HG03139 (cell line): Measurements from ENCODE around the gene ASB18.

Experiments used
- ATAC-seq: cut with Tn5 transposase; IDR thresholded peaks from one replicate; pipeline ENCODE4 v1.9.1; 2021; ENCODE audit not compliant: unreplicated experiment

Gene ASB18

DNA sequence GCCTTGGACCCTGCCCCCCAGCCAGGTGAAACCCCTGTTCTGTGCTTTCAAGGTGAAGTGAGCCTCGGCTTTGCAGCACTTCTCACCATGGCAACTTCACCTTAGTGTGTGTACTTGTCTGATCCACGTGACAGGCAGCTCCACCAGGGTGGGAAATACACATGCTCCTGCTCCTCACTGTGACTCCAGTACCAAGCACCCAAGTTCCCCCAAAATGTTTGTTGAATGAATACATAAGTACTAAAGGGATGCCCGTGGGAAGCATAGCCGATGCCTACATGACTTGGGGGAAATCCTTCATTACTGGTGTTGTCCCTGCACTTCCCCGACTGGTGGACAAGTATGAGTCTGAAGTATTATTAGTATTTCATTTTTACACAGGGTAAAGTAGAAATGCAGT is 54.2 kb downstream of the ASB18 start:
- ATAC-seq: no peak

GRCh38 chr2:236209535-236209934 is 54.7 kb downstream of the ASB18 start:
- ATAC-seq: no peak

GRCh38 chr2:236208019-236208926 is 55.9 kb downstream of the ASB18 start:
- no peak for ATAC-seq

- no peak for ATAC-seq
Observed at GRCh38 chr2:236207472-236207871, 56.7 kb downstream of the ASB18 start.

DNA sequence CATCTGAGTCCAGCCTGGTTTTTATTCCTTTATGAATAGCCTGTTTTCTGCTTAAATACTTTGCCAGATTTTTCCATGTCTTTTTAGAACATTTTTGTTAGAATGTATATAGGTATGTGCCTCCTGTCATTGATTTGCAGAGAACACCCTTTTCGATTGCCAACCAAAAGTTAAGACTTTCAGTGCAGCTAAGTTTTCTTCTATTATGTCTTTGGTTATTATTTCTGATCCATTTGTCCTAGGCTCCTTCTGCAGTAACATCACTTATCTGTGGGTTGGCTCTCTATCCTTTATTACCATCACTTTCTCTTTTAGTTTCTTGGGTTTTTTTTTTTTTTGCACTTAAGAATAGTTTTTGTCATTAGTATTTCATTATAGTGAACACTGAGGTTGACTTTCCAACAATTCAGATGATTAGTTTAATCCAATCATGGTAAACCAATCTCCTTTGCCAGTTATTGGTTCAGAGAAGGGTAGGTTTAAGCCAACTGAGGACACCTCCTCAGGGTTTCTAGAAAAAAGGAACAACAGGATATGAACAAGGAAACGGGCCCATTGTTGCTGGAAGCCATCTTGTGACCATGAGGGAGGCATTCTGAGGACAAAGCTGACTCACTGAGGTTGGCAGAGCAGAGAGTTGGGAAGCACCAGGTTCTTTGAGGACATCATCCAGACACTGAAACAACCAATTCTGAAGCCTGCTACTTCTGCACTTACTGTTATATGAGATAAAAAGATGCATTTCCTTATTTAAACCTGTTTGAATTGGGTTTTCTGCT is 58.1 kb downstream of the ASB18 start:
- ATAC-seq: no peak

DNA sequence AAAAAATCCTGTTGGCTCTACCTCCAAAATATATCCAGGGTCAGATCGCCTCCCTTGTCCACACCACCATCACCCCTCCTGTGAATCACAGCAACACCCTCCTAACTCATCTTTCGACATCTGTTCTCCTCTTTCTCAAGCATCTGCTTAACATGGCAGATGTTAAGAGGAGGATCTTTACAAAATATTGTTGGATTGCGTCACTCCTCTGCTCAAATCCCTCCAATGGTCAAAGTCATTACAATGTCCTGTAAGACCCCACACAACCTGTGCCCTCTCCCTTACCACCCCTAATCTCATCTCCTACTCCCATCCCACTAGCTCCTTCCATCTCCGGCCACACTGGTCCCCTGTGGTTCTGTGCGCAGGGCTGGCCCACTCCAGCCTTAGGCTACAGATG is 59.3 kb downstream of the ASB18 start:
- ATAC-seq: no peak

DNA sequence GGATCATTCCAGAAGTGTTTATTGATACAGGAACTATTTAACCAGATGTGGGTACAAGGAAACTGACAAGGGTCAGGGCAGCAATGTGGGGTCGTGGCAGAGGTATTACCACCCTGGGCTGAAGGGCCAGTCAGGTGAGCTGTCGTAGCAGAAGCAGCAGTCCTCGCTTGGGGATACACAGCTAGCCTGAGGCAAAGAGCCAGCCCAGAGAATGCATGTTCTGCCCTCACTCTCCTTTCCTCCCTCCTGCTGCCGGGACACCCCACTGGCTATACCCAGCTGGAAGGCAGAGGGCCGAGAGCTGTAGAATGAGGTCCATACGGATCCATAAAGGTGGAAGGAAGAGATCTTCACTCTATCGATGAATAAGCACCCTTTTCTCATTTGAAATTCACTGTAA is 63.8 kb downstream of the ASB18 start:
- ATAC-seq: no peak

GRCh38 chr2:236196366-236196765 is 67.8 kb downstream of the ASB18 start:
- ATAC-seq: no peak

DNA sequence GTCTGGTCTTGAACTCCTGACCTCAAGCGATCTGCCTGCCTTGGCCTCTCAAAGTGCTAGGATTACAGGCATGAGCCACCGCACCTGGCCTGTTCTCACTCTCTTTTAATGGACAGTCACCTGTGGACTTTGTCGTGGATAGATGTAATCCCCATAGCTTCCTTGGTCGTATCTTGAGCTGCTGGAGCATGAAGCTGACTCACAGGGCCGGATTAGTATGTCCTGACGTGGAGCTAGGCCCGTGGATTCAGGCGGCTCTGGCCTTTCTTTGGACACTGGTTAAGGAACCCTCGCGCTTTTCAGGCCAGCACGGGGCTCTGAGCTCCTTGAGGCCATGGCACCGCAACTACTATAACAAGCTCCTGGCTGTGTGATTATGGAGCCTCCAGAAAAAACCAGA is 68.5 kb downstream of the ASB18 start:
- ATAC-seq: no peak

DNA sequence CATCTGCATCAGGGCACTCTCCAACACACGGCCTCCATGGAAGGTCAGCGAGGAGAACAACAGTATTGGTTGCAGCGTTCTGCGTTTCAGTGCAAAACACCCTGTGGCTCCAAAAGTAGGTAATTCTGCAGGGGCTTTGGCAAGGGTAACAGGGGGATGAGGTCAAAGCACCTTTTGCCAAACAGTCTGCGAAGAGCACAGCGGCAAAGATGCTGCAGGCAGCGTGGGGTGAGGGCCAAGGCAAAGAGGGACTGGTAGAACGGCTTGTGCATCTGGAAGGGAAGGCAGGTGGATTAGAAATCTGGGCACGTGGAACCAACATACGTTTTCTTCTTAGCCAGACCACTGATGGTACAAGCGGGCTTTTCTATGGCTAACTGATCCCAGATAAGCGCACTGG is 69.4 kb downstream of the ASB18 start:
- ATAC-seq: no peak

DNA sequence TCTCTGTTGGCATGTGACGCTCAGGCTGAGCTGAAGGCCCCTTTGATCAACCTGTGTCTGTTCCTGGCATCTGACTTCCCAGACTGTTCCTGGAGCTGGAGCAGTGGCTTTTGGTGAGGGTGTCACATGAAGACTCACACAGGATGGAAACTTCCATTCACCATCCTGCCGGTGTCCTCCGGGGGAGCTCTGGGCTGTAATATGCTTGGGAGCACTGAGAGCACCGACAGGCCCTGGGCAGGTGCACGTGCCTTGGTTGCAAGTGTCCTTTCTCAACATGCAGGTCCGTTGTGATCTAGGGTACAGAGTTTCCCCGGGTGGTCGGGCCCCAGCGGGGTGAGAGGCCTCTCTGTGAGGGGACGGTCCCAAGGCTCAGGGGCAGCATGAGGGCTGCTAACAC is 71.2 kb downstream of the ASB18 start:
- no peak for ATAC-seq

GRCh38 chr2:236190674-236191073 is 73.5 kb downstream of the ASB18 start:
- no peak for ATAC-seq

DNA sequence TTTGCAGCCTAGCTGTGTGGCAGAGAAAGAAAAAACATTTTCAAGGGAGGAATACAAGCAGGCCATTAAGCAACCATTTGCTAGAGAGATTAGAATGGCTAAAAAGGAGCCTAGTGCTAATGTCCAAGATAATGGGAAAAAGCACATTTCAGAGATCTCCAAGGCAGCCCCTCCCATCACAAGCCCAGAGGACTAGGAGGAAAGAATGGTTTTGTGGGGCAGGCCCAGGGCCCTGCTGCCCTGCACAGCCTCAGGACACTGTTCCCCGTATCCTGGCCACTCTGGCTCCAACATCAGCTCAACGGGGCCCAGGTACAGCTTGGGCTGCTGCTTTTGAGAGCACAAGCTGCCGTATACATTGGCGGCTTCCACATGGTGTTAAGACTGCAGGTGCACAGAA is 79.5 kb downstream of the ASB18 start:
- no peak for ATAC-seq

- ATAC-seq: no peak
Observed at GRCh38 chr2:236180831-236181453, 83.3 kb downstream of the ASB18 start.

DNA sequence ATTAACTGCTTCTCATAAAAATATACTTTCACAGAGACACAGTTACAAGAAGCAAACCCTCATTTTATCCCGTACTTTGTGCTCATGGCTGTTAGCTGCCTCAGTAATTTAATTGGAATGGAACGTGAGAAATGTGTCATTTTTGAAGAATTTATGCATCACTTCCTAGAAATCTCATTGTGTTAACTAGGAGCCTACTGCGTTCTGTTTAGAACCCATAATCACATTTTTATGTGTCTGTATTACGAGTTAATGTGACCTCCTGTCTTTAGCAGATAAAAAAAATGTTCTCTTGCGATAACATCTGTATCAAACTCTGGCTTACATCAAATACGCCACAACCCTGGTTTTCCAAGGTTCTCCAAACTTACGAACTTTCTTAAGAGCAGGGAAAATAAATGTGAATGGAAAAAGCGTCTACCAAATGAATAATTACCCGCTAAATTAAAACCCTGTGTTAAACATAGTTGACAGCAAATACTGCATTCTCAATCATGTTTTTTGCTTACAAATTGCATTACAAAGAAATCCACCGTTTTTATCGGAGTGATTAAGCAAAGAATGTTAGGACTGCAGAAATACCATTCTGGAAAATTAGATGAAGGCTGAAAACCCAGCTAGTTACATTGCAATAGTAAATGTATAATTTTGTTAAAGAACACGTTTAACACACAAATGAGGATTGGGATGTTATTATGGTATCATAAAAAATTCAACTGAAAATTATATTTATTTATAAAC is 84.0 kb downstream of the ASB18 start:
- ATAC-seq: no peak

GRCh38 chr2:236179236-236180075 is 84.8 kb downstream of the ASB18 start:
- no peak for ATAC-seq

GRCh38 chr2:236178890-236179235 is 85.3 kb downstream of the ASB18 start:
- no peak for ATAC-seq

GRCh38 chr2:236177967-236178889 is 86.0 kb downstream of the ASB18 start:
- ATAC-seq: no peak

DNA sequence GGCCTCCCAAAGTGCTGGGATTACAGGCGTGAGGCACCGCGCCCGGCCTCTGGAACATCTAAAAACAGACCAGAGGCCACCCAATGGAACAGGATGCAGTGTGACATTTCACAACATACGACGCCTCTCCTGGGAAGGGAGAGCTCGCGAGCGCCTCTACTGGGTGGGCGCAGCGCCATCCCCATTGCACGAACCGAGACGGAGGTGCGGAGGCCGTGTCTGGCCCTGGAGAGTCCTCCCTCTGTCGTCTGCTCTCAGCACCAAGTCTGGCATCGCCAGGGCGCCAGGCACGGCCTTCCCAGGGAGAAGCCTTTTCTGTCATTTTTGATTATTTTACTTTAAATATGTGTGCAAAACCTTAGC is 86.6 kb downstream of the ASB18 start:
- ATAC-seq: no peak
